HFF-Myc (cell line): ENCODE data around the gene TBCK.

Experiments used
- DNase-seq: peaks from one replicate; pipeline ENCODE4 v3.0.0-alpha.2; 2011; ENCODE audit warnings: low read depth; ENCODE audit errors: extremely low read depth
- H3K4me3 ChIP-seq: replicated peaks from 2 replicates; pipeline ENCODE4 v1.5.1; 2011; ENCODE audit warnings: low read depth, mild to moderate bottlenecking, control low read depth, low read length
- CTCF ChIP-seq: IDR thresholded peaks from 2 replicates; pipeline ENCODE4 v1.5.1; 2012; ENCODE audit warnings: mild to moderate bottlenecking, low read depth, low read length, control low read depth; ENCODE audit errors: missing control alignments

Gene TBCK

GRCh38 chr4:106353786-106354185 is 37.8 kb upstream of the TBCK start:
- DNase-seq, result no peak
- no peak overlapping the region for H3K4me3 ChIP-seq
- TF ChIP-seq CTCF, result no peak

GRCh38 chr4:106351016-106351415 is 35.0 kb upstream of the TBCK start:
- no peak for DNase-seq
- no peak for TF ChIP-seq CTCF
- no peak overlapping the region for H3K4me3 ChIP-seq

- H3K4me3 ChIP-seq, result no peak overlapping the region
- TF ChIP-seq CTCF, result no peak
- DNase-seq, result no peak
Observed at GRCh38 chr4:106347167-106347566, 31.2 kb upstream of the TBCK start.

GRCh38 chr4:106344647-106344970 is 28.6 kb upstream of the TBCK start:
- no peak for TF ChIP-seq CTCF

GRCh38 chr4:106343865-106344646 is 28.0 kb upstream of the TBCK start:
- TF ChIP-seq CTCF, result no peak
- no peak for DNase-seq
- no peak overlapping the region for H3K4me3 ChIP-seq

More at GRCh38 chr4:106344647-106344970, 28.6 kb upstream of the TBCK start:
- DNase-seq, result no peak
- no peak overlapping the region for H3K4me3 ChIP-seq

GRCh38 chr4:106340774-106341173 is 24.8 kb upstream of the TBCK start:
- TF ChIP-seq CTCF, result no peak
- DNase-seq, result no peak
- no peak overlapping the region for H3K4me3 ChIP-seq

- no peak overlapping the region for H3K4me3 ChIP-seq
- no peak for TF ChIP-seq CTCF
Observed at GRCh38 chr4:106339431-106339830, 23.4 kb upstream of the TBCK start.

More at GRCh38 chr4:106339431-106339830, 23.4 kb upstream of the TBCK start:
- no peak for DNase-seq
